HK-2 (cell line): ENCODE data around the gene STUM.

Experiments used
- DNase-seq: peaks from one replicate; pipeline ENCODE4 v3.0.0-alpha.2; 2018; ENCODE audit not compliant: unreplicated experiment

The STUM gene

GRCh38 chr1:226652613-226653012 lies 104.0 kb downstream of the STUM start:
- DNase-seq, result no peak

GRCh38 chr1:226653311-226653921 lies 104.9 kb downstream of the STUM start:
- DNase-seq, result no peak

GRCh38 chr1:226654046-226654667 lies 105.6 kb downstream of the STUM start:
- DNase-seq, result no peak

- no peak for DNase-seq
Observed at GRCh38 chr1:226654668-226655055, 106.1 kb downstream of the STUM start.

GRCh38 chr1:226655251-226656163 lies 106.9 kb downstream of the STUM start:
- no peak for DNase-seq

GRCh38 chr1:226656201-226656600 lies 107.6 kb downstream of the STUM start:
- DNase-seq, result no peak

- no peak for DNase-seq
Observed at GRCh38 chr1:226656601-226657277, 108.2 kb downstream of the STUM start.

- no peak for DNase-seq
Observed at GRCh38 chr1:226657895-226658545, 109.5 kb downstream of the STUM start.

- no peak for DNase-seq
Observed at GRCh38 chr1:226658546-226659125, 110.1 kb downstream of the STUM start.
